Sigmoid colon (tissue), 4 donors: ENCODE data around the gene STIL.

Source experiments
- CTCF ChIP-seq, 4 experiments: fragments of 450-650 bp in 3 of 4; fragments of 200-600 bp in 1 of 4; IDR thresholded peaks; one replicate each; pipeline ENCODE4 v1.5.1; 2016 to 2019; ENCODE audit warnings: antibody characterized with exemption in 4 of 4, mild to moderate bottlenecking in 3 of 4, moderate library complexity in 2 of 4
- POLR2AphosphoS5 ChIP-seq, 4 donors: sonication (generic); formaldehyde crosslinking; IDR thresholded peaks; one replicate each; pipeline ENCODE4 v1.6.1; 2017; ENCODE audit warnings: antibody characterized with exemption in 4 of 4

GRCh38 chr1:47232187-47232874, 81.6 kb downstream of the STIL start, which contains the start of gene TAL1:
- no peak for TF ChIP-seq CTCF (IDR thresholded peaks at IDR 0.05)
- peak in 1 of 4 donors; percentile 4 for TF ChIP-seq POLR2AphosphoS5 (IDR thresholded peaks at IDR 0.05)
